Fibroblast of pulmonary artery (primary cell): ENCODE results near the gene TASOR2.

Source experiments
- DNase-seq: peaks from one replicate; pipeline ENCODE4 v3.0.0-alpha.2; 2010; ENCODE audit warnings: low read depth
- H3K4me3 ChIP-seq: replicated peaks from 2 replicates; pipeline ENCODE4 v1.5.1; 2011; ENCODE audit warnings: low read depth, mild to moderate bottlenecking, control low read depth, low read length, moderate library complexity
- TF ChIP-seq, protein P1 (sequence below): IDR thresholded peaks from 2 replicates; pipeline ENCODE4 v1.5.1; 2011; ENCODE audit warnings: mild to moderate bottlenecking, control low read depth, low read length, inconsistent platforms; ENCODE audit errors: missing control alignments

Gene TASOR2

DNA sequence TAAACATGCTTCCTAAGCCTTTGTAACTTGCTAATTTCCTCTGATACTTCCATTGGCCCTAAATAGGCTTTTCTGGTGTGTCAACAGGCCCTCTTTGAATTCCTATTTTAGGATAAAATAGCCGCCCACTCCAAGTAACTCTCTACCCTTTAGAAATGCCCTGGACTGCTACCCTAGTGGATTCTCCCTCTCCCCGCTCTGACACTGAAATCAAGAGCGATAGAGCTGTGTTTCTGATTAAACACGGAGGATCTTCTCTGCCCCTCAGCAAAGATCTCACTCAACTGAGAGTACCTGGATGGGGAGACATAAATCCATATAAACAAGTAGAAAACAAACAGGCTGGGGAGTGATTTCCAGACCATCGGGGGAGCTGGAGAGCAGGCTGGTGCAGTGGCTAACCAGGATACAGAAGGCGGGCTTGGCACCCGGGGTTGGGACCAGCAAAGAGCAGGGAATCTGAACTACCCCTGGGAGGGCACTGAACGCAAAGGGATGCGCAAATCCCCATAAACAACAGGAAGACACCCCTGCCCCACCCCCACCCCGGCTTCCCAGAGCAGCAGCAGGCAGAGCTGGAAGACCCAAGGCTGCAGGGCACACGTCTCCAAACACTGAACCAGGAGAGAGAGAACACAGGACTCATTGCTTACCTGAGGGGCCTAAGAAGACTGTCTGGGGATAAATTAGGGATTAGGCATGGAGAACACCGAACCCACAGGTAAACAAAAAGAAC lies 20.8 kb upstream of the TASOR2 start:
- TF ChIP-seq, protein P1, sequence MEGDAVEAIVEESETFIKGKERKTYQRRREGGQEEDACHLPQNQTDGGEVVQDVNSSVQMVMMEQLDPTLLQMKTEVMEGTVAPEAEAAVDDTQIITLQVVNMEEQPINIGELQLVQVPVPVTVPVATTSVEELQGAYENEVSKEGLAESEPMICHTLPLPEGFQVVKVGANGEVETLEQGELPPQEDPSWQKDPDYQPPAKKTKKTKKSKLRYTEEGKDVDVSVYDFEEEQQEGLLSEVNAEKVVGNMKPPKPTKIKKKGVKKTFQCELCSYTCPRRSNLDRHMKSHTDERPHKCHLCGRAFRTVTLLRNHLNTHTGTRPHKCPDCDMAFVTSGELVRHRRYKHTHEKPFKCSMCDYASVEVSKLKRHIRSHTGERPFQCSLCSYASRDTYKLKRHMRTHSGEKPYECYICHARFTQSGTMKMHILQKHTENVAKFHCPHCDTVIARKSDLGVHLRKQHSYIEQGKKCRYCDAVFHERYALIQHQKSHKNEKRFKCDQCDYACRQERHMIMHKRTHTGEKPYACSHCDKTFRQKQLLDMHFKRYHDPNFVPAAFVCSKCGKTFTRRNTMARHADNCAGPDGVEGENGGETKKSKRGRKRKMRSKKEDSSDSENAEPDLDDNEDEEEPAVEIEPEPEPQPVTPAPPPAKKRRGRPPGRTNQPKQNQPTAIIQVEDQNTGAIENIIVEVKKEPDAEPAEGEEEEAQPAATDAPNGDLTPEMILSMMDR, result no peak
- H3K4me3 ChIP-seq, result no peak overlapping the region
- DNase-seq, result no peak

DNA sequence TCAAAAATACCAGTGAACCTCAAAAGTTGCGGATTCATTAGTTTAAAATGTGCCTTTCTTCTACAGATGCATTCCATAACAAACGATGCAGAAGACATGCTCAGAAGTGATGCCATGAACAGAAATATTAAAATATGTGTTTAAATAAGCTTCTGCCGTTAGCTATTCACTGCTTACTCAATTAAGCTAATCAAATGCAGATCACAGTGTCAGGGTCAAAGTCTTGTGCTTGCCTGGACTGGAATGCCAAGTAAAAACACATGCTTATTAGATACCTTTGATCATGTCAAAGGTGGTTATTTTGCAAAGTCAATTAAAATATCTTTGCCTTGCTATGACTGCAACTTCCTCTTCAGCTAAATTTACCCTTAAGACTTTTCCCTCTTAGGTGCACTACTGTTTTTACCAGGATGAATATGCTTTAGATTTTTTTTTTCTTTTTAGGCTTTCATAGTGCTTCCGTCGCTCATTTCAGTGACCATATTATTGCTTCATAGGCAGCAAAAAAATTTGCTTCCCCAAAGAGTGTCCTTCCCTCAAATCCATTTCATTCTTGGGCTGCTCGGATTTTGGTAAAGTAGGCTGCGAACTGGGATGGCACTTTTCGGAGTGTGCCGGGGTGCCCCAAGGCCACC lies 19.1 kb upstream of the TASOR2 start:
- no peak for DNase-seq
- peak overlapping the region; percentile 81 for H3K4me3 ChIP-seq
- TF ChIP-seq, protein P1, result no peak

DNA sequence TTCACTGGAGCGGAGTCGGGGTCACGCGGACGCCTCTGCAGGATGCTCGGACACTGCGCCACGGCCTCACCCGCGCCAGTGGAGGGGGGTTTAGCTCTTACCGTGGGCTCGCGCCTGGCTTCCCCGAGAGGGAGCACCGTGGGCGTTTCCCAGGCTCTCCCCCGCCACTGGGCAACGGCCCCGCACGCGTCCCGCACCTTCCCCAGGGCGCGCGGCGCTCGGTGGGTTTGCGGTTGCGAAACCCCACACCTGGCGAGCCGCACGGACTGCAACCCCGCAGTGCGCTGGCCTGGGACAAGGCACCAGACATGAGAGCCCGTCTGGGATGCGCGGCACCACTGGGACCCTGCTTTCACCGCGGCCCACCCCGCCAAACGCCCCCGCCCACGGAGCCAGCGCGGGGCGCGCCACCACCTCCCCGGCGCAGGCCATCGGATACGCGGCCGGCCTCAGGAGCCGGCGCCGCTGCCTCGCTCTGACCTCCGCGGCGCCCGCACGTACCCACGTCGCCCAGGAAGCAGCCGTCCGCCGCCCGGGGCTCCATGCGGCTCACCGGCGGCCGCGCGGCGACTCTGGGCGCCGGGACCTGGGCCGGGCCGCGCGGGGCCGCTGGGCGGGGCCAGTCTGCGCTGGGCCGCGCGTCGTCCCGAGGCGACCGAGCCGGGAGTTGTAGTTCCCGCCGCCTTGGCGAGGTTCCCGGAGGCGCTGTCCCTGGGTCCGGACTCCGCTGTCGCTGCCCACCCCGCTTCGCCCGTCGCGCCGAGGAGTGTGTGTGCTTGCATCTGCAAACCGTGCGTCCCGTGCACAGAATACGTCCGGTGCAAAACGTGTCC lies 18.4 kb upstream of the TASOR2 start, which contains the start of gene ASB13:
Gene ASB13 (minus strand): TSS at position 588 of the 833 bp plus-strand sequence. CDS start 44 bp downstream, at position 544.
- TF ChIP-seq, protein P1, result no peak
- peak; percentile 43 for DNase-seq
- peak within 1 kb of the TSS; percentile 81 for H3K4me3 ChIP-seq

DNA sequence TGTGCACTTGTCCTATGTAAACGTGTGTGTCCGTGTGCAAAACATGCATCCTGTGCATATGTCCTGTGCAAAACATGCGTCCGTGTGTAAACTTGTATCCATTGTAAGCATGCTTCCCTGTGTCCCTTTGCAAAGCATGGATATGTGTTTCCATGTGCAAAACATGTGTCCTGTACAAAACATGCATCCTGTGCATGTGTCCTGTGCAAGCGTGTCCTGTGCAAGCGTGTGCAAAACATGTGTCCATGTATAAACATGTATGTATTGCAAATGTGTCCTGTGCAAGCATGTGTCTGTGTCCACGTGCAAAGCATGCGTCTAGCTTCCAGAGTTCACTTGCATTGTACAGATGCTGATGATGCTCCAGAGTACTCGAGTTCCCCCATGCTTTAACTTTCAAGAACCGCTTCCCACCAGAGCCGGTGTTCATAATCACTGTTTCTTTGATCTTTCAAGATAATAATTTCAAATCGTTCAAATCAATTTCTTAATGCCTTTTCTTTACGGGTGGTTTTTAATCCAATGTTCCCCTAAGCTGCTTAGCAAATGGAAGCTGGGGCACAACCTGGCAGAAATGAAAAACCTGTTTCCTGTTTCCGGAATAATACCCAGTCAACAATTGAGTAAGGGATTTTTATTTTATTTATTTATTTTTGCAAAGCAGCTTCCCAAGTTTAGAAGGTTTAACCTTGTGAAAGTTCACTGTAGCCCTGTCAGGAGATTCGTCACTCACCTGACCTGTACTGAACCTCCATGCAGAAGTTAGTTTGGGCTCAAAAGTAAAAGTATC lies 17.6 kb upstream of the TASOR2 start:
- TF ChIP-seq, protein P1, result no peak
- DNase-seq, result no peak
- peak overlapping the region; percentile 81 for H3K4me3 ChIP-seq

DNA sequence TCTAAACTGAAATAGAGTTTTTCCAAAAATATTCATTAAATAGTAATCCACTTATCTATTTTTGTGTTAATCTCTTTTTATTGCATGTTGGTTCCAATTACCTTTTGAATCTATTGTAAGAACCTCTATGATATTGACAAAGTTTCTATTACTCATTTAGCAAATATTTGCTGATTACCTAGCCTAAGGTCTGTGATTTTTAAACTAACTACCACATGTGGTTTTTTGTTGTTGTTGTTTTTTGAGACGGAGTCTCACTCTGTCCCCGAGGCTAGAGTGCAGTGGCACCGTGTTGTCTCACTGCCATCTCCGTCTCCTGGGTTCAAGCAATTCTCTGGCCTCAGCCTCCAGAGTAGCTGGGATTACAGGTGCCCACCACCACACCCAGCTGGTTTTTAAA lies 16.2 kb upstream of the TASOR2 start:
- TF ChIP-seq, protein P1, result no peak
- H3K4me3 ChIP-seq, result no peak overlapping the region
- DNase-seq, result no peak

DNA sequence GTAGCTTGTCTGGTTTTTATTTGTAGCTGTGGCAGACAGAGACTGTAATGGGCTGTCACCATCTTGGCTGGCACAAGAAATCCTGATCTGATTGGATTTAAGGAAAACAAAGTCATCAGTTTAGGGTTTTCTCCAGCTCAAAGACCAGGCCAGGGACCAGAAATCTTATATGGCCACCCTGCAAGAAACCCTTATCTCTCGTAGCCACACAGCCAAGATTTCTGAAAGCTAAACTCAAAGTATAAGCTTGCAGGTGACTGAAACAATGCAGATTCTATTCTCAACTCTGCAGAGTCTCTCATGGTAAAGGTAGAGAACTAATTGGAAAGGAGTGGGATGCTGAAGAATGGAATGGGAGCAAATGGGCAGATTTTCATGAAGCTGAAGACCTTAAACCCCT lies 15.0 kb upstream of the TASOR2 start:
- no peak overlapping the region for H3K4me3 ChIP-seq
- DNase-seq, result no peak
- TF ChIP-seq, protein P1, result no peak
